ENCODE results near the gene AMZ2.

The AMZ2 gene

GRCh38 chr17:68289473-68289872, 41.6 kb downstream of the AMZ2 start:
- Mint-ChIP-seq H3K27me3 (no peaks in the 10 kb centered on the region), H3K27ac (peak overlapping the region; percentile 55), H3K36me3 (ENCODE audit: low read depth) (peaks cover 4% of the 10 kb centered on the region), H3K4me1 (ENCODE audit: low read depth) (peaks cover 51% of the 10 kb centered on the region), H3K9me3 (no peaks in the 10 kb centered on the region), H3K4me3 (peak overlapping the region; percentile 87)

- H3K27me3 Mint-ChIP-seq, result no peaks in the 10 kb centered on the region
- H3K36me3 Mint-ChIP-seq (ENCODE audit: low read depth), result peaks cover 4% of the 10 kb centered on the region
- H3K27ac Mint-ChIP-seq, result peak overlapping the region; percentile 91
- H3K4me1 Mint-ChIP-seq (ENCODE audit: low read depth), result peaks cover 55% of the 10 kb centered on the region
- H3K9me3 Mint-ChIP-seq, result no peaks in the 10 kb centered on the region
- H3K4me3 Mint-ChIP-seq, result peak overlapping the region; percentile 87
Observed at GRCh38 chr17:68289936-68290267, 42.1 kb downstream of the AMZ2 start.

- H3K4me1 Mint-ChIP-seq (ENCODE audit: low read depth), result peaks cover 60% of the 10 kb centered on the region
- no peaks in the 10 kb centered on the region for H3K27me3 Mint-ChIP-seq
- H3K4me3 Mint-ChIP-seq, result peak overlapping the region; percentile 87
- no peaks in the 10 kb centered on the region for H3K9me3 Mint-ChIP-seq
- peak overlapping the region; percentile 91 for H3K27ac Mint-ChIP-seq
- H3K36me3 Mint-ChIP-seq (ENCODE audit: low read depth), result peaks cover 4% of the 10 kb centered on the region
Observed at GRCh38 chr17:68290268-68290954, 42.6 kb downstream of the AMZ2 start.

- Mint-ChIP-seq H3K4me1 (ENCODE audit: low read depth) (peaks cover 64% of the 10 kb centered on the region), H3K9me3 (no peaks in the 10 kb centered on the region), H3K27ac (peak within 1 kb of the TSS; percentile 91)
Observed at GRCh38 chr17:68290955-68291835, 43.4 kb downstream of the AMZ2 start, which contains the start of the genes ARSG and SLC16A6. Gene ARSG, plus strand, starts transcription at chr17:68291495. Its CDS starts 15,999 bp downstream, at chr17:68307494. Gene SLC16A6, minus strand, starts transcription at chr17:68291127. Its CDS starts 12,807 bp downstream, at chr17:68278320.

GRCh38 chr17:68291836-68292688, 44.2 kb downstream of the AMZ2 start:
- peaks cover 72% of the 10 kb centered on the region for H3K4me1 Mint-ChIP-seq (ENCODE audit: low read depth)
- H3K27me3 Mint-ChIP-seq, result no peaks in the 10 kb centered on the region
- H3K36me3 Mint-ChIP-seq (ENCODE audit: low read depth), result peaks cover 4% of the 10 kb centered on the region
- H3K9me3 Mint-ChIP-seq, result no peaks in the 10 kb centered on the region
- peak overlapping the region; percentile 89 for H3K27ac Mint-ChIP-seq
- peak overlapping the region; percentile 85 for H3K4me3 Mint-ChIP-seq

More at GRCh38 chr17:68290955-68291835, 43.4 kb downstream of the AMZ2 start, which contains the start of the genes ARSG and SLC16A6:
- H3K4me3 Mint-ChIP-seq, result peak within 1 kb of the TSS; percentile 87
- peaks cover 4% of the 10 kb centered on the region for H3K36me3 Mint-ChIP-seq (ENCODE audit: low read depth)
- no peaks in the 10 kb centered on the region for H3K27me3 Mint-ChIP-seq

GRCh38 chr17:68292689-68293040, 44.8 kb downstream of the AMZ2 start:
- Mint-ChIP-seq H3K4me1 (ENCODE audit: low read depth) (peaks cover 72% of the 10 kb centered on the region), H3K9me3 (no peaks in the 10 kb centered on the region), H3K4me3 (peak overlapping the region; percentile 85), H3K27me3 (no peaks in the 10 kb centered on the region), H3K36me3 (ENCODE audit: low read depth) (peaks cover 4% of the 10 kb centered on the region), H3K27ac (peak overlapping the region; percentile 89)

GRCh38 chr17:68293490-68294195, 45.8 kb downstream of the AMZ2 start:
- H3K27ac Mint-ChIP-seq, result no peak overlapping the region
- peaks cover 70% of the 10 kb centered on the region for H3K4me1 Mint-ChIP-seq (ENCODE audit: low read depth)
- no peaks in the 10 kb centered on the region for H3K27me3 Mint-ChIP-seq
- no peaks in the 10 kb centered on the region for H3K36me3 Mint-ChIP-seq (ENCODE audit: low read depth)
- H3K4me3 Mint-ChIP-seq, result peak overlapping the region; percentile 13
- H3K9me3 Mint-ChIP-seq, result no peaks in the 10 kb centered on the region

- Mint-ChIP-seq H3K27me3 (no peaks in the 10 kb centered on the region), H3K4me3 (peak overlapping the region; percentile 13), H3K4me1 (ENCODE audit: low read depth) (peaks cover 64% of the 10 kb centered on the region), H3K27ac (no peak overlapping the region), H3K9me3 (no peaks in the 10 kb centered on the region), H3K36me3 (ENCODE audit: low read depth) (no peaks in the 10 kb centered on the region)
Observed at GRCh38 chr17:68294196-68294555, 46.3 kb downstream of the AMZ2 start.

- no peaks in the 10 kb centered on the region for H3K27me3 Mint-ChIP-seq
- H3K4me3 Mint-ChIP-seq, result no peak overlapping the region
- peaks cover 60% of the 10 kb centered on the region for H3K4me1 Mint-ChIP-seq (ENCODE audit: low read depth)
- no peaks in the 10 kb centered on the region for H3K9me3 Mint-ChIP-seq
- H3K36me3 Mint-ChIP-seq (ENCODE audit: low read depth), result no peaks in the 10 kb centered on the region
- H3K27ac Mint-ChIP-seq, result no peak overlapping the region
Observed at GRCh38 chr17:68294617-68295016, 46.8 kb downstream of the AMZ2 start.

GRCh38 chr17:68295086-68295485, 47.2 kb downstream of the AMZ2 start:
- H3K27ac Mint-ChIP-seq, result peak overlapping the region; percentile 34
- H3K36me3 Mint-ChIP-seq (ENCODE audit: low read depth), result no peaks in the 10 kb centered on the region
- H3K9me3 Mint-ChIP-seq, result no peaks in the 10 kb centered on the region
- no peak overlapping the region for H3K4me3 Mint-ChIP-seq
- H3K27me3 Mint-ChIP-seq, result no peaks in the 10 kb centered on the region
- H3K4me1 Mint-ChIP-seq (ENCODE audit: low read depth), result peaks cover 56% of the 10 kb centered on the region

- Mint-ChIP-seq H3K27ac (peak overlapping the region; percentile 64), H3K4me3 (peak overlapping the region; percentile 63), H3K4me1 (ENCODE audit: low read depth) (peaks cover 53% of the 10 kb centered on the region), H3K27me3 (no peaks in the 10 kb centered on the region), H3K36me3 (ENCODE audit: low read depth) (no peaks in the 10 kb centered on the region), H3K9me3 (no peaks in the 10 kb centered on the region)
Observed at GRCh38 chr17:68296217-68297191, 48.7 kb downstream of the AMZ2 start.

GRCh38 chr17:68297195-68297594, 49.4 kb downstream of the AMZ2 start:
- Mint-ChIP-seq H3K36me3 (ENCODE audit: low read depth) (no peaks in the 10 kb centered on the region), H3K4me3 (peak overlapping the region; percentile 63), H3K27me3 (no peaks in the 10 kb centered on the region), H3K9me3 (no peaks in the 10 kb centered on the region), H3K27ac (peak overlapping the region; percentile 58), H3K4me1 (ENCODE audit: low read depth) (peaks cover 52% of the 10 kb centered on the region)

GRCh38 chr17:68298601-68299000, 50.8 kb downstream of the AMZ2 start:
- Mint-ChIP-seq H3K4me3 (no peak overlapping the region), H3K9me3 (no peaks in the 10 kb centered on the region), H3K4me1 (ENCODE audit: low read depth) (peaks cover 41% of the 10 kb centered on the region), H3K27ac (no peak overlapping the region), H3K27me3 (no peaks in the 10 kb centered on the region), H3K36me3 (ENCODE audit: low read depth) (no peaks in the 10 kb centered on the region)
